Endodermal cell (in vitro differentiated cells): ENCODE results near the gene ALOXE3. TPM values are rescaled to one million over a fixed set of nuclear protein-coding genes. Genes with fewer than 3 reads are reported as not detected.

ENCODE experiments used
- DNase-seq: peaks from one replicate; pipeline ENCODE4 v3.0.0-alpha.2; 2017
- H3K27ac ChIP-seq: 2 replicates; pipeline ENCODE4 v1.5.1; 2013; ENCODE audit warnings: mild to moderate bottlenecking, low read depth, low read length, moderate library complexity
- H3K27me3 ChIP-seq: 2 replicates; pipeline ENCODE4 v1.6.1; 2013; ENCODE audit warnings: mild to moderate bottlenecking, low read length, moderate library complexity; ENCODE audit not compliant: insufficient read depth, control insufficient read depth, poor library complexity, severe bottlenecking
- H3K36me3 ChIP-seq: 2 replicates; pipeline ENCODE4 v1.7.0; 2013; ENCODE audit warnings: mild to moderate bottlenecking, low read length, moderate library complexity; ENCODE audit not compliant: control insufficient read depth, insufficient read depth
- H3K4me1 ChIP-seq: one replicate; pipeline ENCODE4 v1.7.0; 2013; ENCODE audit warnings: low read length; ENCODE audit not compliant: control insufficient read depth, insufficient read depth
- H3K4me3 ChIP-seq: 2 replicates; pipeline ENCODE4 v1.5.1; 2013; ENCODE audit warnings: mild to moderate bottlenecking, low read length, moderate library complexity
- H3K9ac ChIP-seq: 2 replicates; pipeline ENCODE4 v1.6.1; 2013; ENCODE audit warnings: mild to moderate bottlenecking, low read length, moderate library complexity; ENCODE audit not compliant: poor library complexity, severe bottlenecking; ENCODE audit errors: extremely low read depth
- H3K9me3 ChIP-seq: 2 replicates; pipeline ENCODE4 v1.6.1; 2013; ENCODE audit warnings: mild to moderate bottlenecking, low read length, moderate library complexity; ENCODE audit not compliant: control insufficient read depth
- H3K27ac Mint-ChIP-seq: 2 replicates; pipeline ENCODE4 v1.8.0; 2020; ENCODE audit warnings: mixed read lengths
- H3K27me3 Mint-ChIP-seq: 2 replicates; pipeline ENCODE4 v1.8.0; 2021; ENCODE audit warnings: mild to moderate bottlenecking, mixed read lengths; ENCODE audit not compliant: insufficient read depth
- H3K36me3 Mint-ChIP-seq: 2 replicates; pipeline ENCODE4 v1.8.0; 2020; ENCODE audit warnings: low read depth, mixed read lengths
- H3K4me1 Mint-ChIP-seq: 2 replicates; pipeline ENCODE4 v1.8.0; 2020; ENCODE audit warnings: mixed read lengths
- H3K4me3 Mint-ChIP-seq: 2 replicates; pipeline ENCODE4 v1.8.0; 2020; ENCODE audit warnings: mild to moderate bottlenecking, moderate library complexity, mixed read lengths
- H3K9me3 Mint-ChIP-seq: 2 replicates; pipeline ENCODE4 v1.8.0; 2020; ENCODE audit warnings: mild to moderate bottlenecking, mixed read lengths
- CTCF ChIP-seq: fragments of 200-600 bp; sonication (generic); conservative IDR thresholded peaks from 2 replicates; pipeline ENCODE4 v1.5.0; 2021; ENCODE audit warnings: antibody characterized with exemption, mild to moderate bottlenecking
- whole genome bisulfite sequencing, 2 experiments: methylation state at CpG; one replicate each; pipeline versions ENCODE4 v1.1.5 to v1.1.7; 2013; ENCODE audit warnings: missing lambda C conversion rate in 2 of 2, mixed read lengths in 1 of 2; ENCODE audit not compliant: insufficient coverage in 1 of 2, insufficient read length in 1 of 2; 5-methylcytosine and 5-hydroxymethylcytosine counted together
- total RNA-seq, 2 donors: library from RNA; stranded (reverse); fragmentation: NEBNext Ultra II Directional in 1 of 2; extraction: Animal tissue kit (Norgen Biotek cat#: 25700) in 1 of 2; gene quantifications; 2 replicates in 1 of 2; 3 replicates in 1 of 2; pipeline ENCODE4 v1.2.1, GENCODE V29; 2021

Gene ALOXE3
- total RNA-seq, 2 donors from 2014 or later: 0.13 to 0.49 TPM

- no peak overlapping the region for H3K27ac ChIP-seq
- peaks cover 38% of the 10 kb centered on the region for H3K36me3 Mint-ChIP-seq
- no peak overlapping the region for H3K9ac ChIP-seq
- no peaks in the 10 kb centered on the region for H3K4me1 ChIP-seq
- H3K27ac Mint-ChIP-seq: no peak overlapping the region
- H3K27me3 Mint-ChIP-seq: no peaks in the 10 kb centered on the region
- DNase-seq: no peak
- no peaks in the 10 kb centered on the region for H3K27me3 ChIP-seq
- H3K36me3 ChIP-seq: peaks cover 53% of the 10 kb centered on the region
- WGBS, 2 experiments: 93 to 97% methylated on average over 22 to 29 of the region's 29 CpGs
- no peak for TF ChIP-seq CTCF
- H3K9me3 Mint-ChIP-seq: no peaks in the 10 kb centered on the region
- no peak overlapping the region for H3K4me3 ChIP-seq
- no peaks in the 10 kb centered on the region for H3K9me3 ChIP-seq
- no peak overlapping the region for H3K4me3 Mint-ChIP-seq
- peaks cover 11% of the 10 kb centered on the region for H3K4me1 Mint-ChIP-seq
Observed at GRCh38 chr17:8149419-8150193, 31.3 kb upstream of the ALOXE3 start.

- no peak for DNase-seq
- Mint-ChIP-seq H3K36me3 (peaks cover 38% of the 10 kb centered on the region), H3K4me3 (no peak overlapping the region), H3K27ac (no peak overlapping the region), H3K9me3 (no peaks in the 10 kb centered on the region), H3K27me3 (no peaks in the 10 kb centered on the region), H3K4me1 (peaks cover 10% of the 10 kb centered on the region)
- no peak overlapping the region for H3K27ac ChIP-seq
- no peak for TF ChIP-seq CTCF
- H3K4me1 ChIP-seq: no peaks in the 10 kb centered on the region
- 85 to 94% methylated on average over 8 of the region's 13 CpGs for WGBS, 2 experiments
- no peaks in the 10 kb centered on the region for H3K9me3 ChIP-seq
- H3K36me3 ChIP-seq: peaks cover 53% of the 10 kb centered on the region
- no peaks in the 10 kb centered on the region for H3K27me3 ChIP-seq
- H3K4me3 ChIP-seq: no peak overlapping the region
- no peak overlapping the region for H3K9ac ChIP-seq
Observed at GRCh38 chr17:8148560-8148959, 30.2 kb upstream of the ALOXE3 start.

GRCh38 chr17:8147805-8148404 is 29.6 kb upstream of the ALOXE3 start:
- H3K36me3 ChIP-seq: peaks cover 53% of the 10 kb centered on the region
- WGBS, 2 experiments: 91 to 92% methylated on average over 12 to 13 of the region's 13 CpGs
- H3K9me3 Mint-ChIP-seq: no peaks in the 10 kb centered on the region

More at GRCh38 chr17:8147805-8148404, 29.6 kb upstream of the ALOXE3 start:
- H3K9me3 ChIP-seq: no peaks in the 10 kb centered on the region
- H3K27ac ChIP-seq: no peak overlapping the region
- peaks cover 41% of the 10 kb centered on the region for H3K36me3 Mint-ChIP-seq
- no peak overlapping the region for H3K9ac ChIP-seq
- H3K4me3 ChIP-seq: no peak overlapping the region
- peaks cover 4% of the 10 kb centered on the region for H3K4me1 Mint-ChIP-seq
- H3K4me3 Mint-ChIP-seq: no peak overlapping the region
- no peak for DNase-seq
- no peaks in the 10 kb centered on the region for H3K4me1 ChIP-seq
- no peaks in the 10 kb centered on the region for H3K27me3 Mint-ChIP-seq
- H3K27me3 ChIP-seq: no peaks in the 10 kb centered on the region
- no peak overlapping the region for H3K27ac Mint-ChIP-seq
- no peak for TF ChIP-seq CTCF
